Stimulated activated CD8-positive, alpha-beta memory T cell treated with anti-CD3 and anti-CD28 coated beads, Interleukin-4, amount 100 ng/mL, for 1 hour (primary cell): Measurements from ENCODE around the gene JAKMIP2.
"Not testable (repeated sequence)": the region's sequence is repeated elsewhere in the genome, so short reads cannot be mapped to it uniquely, and the experiment has no call there.

ENCODE experiments used
- DNase-seq, 2 donors: peaks; one replicate each; pipeline ENCODE4 v3.0.0-alpha.2; 2020; ENCODE audit warnings: low read depth in 2 of 2, low spot score in 1 of 2

The JAKMIP2 gene

DNA sequence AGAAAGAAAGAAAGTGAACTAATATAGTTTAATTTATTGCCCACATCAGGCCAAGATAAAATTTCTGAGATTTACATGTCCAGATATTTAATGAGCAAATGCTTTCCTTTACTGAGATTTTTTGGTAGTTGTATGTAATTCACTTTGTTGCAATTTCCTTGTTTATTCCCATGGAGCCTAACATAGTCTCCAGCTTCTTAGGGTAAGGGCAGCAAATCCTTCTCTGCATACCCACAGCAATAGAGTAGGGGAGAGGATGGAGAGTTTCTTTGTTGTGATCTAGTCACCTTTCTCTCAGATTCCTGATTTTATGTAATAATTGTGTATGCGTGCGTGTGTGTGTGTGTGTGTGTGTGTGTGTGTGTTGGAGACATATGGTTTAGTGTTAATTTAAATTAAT lies 221.1 kb downstream of the JAKMIP2 start:
- no peak for DNase-seq

DNA sequence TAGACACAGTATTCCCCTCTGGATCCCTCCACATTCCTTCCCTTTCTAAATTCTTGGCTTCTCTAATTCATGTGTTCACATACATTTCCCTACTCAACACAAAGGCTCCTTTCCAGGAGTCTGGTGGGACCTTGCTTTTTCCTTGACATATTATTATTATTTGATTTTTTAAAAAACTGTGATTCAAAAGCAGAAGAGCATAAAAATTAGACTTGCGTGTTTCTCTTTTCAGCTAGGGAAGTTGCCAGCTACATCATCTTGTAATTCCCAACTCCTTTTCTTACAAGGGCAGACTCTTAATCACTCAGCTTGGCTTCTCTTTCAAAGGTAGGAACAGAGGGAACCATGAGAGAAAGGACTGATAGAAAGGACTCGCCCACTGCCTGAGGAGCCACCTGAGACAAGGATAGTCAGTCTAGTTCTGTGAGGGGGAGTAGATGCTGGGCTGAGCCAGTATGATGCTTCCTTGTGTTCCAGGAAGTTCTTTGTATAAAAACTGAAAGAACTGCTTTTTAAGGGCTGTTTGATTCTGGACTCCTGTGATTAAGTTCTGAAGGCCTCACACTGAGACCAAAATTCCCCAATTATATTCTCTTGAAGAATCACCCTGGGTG lies 221.7 kb downstream of the JAKMIP2 start:
- no peak for DNase-seq

DNA sequence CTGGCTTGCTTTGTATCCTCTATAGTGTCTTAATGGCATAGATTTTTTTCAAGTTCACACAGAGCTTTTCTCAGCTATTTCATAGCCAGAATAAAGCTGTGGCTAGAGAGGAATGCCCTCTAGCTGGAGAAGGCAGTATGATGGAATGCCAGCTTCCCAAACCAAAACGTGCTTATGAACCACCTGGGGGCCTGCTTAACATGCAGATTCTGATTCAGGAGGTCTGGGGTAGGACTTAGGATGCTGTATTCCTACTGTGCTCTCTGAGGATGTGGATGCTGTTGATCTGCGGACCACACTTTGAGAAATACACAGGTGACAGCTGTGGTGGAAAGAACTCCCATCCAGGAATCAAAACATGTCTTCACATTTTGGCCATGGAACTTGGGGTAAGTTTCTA lies 222.8 kb downstream of the JAKMIP2 start:
- no peak for DNase-seq

DNA sequence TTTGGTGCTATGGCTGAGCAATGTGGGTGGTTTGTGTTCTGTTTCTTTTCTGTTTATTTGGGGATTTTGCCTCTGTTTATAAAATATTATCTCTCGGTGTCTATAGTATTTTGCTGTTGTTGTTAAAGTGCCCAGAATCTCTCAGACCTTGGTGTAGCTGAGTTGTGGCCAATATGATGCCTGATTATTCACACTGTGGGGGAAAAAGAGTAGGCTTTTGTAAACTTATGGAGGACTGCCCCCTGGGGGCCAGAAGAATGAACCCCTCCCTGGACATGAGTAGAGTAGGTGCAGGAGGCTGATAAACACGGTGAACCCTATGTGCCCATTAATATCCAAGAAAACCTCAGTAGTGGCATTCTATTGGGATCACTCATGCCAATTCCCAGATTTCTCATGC lies 223.7 kb downstream of the JAKMIP2 start:
- DNase-seq, result no peak

GRCh38 chr5:147557876-147558745 lies 224.4 kb downstream of the JAKMIP2 start:
- DNase-seq, result no peak

DNA sequence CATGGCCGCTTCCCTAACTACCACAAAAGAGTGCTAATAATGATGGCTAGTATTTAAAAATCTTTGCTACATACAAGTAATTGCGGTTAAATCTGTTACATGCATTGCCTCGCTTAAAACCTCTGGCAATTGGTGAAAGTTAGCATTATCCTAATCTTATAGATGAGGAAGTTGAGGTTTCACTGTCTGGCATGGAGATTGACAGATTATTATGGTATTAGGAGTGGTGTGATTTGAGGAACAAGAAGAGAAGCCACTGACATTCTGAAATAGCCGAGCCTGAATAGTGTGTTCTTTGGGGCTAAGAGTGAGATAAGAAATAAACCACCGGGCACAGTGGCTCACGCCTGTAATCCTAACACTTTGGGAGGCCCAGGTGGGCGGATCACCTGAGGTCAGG lies 227.4 kb downstream of the JAKMIP2 start:
- DNase-seq, result no peak

DNA sequence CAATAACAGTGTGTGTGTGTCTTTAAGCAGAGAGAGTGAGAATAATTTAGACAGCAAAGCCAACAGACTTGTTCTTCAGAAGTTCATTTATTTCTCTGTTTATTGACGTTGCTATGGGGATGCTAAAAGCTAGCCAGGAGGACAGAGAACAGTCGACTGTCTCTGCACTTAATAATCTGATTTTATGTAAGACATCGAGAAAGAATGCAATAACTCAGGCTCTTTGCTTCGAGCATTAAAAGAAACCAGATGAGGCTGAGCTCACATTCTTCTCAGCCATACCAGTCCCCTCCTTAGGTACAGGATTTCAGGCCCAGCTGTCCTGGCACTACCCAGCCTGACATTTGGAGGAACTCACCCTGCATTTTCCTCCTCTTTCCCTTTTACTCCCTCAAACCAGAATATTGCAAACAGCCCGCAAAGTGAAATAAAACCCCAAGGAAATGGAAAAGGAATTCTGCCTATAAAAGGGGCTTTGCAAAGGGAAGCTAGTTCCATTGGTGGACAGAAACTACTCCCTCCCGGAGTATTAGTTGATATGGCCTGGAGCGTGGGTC lies 228.2 kb downstream of the JAKMIP2 start:
- no peak for DNase-seq

DNA sequence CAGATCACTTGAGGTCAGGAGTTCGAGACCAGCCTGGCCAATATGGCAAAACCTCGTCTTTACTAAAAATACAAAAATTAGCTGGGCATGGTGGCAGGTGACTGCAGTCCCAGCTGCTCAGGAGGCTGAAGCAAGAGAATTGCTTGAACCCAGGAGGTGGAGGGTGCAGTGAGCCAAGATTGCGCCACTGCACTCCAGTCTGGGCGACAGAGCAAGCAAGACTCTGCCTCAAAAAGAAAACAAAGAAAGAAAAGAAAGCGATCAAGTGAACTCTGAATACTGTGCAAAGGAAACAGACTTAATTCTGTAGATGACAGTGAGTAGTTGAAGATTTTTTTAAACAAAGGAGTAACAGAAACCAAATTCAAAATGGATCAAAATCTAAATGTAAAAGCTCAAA lies 228.7 kb downstream of the JAKMIP2 start:
- DNase-seq, result not testable (repeated sequence)

GRCh38 chr5:147552897-147553296 lies 229.6 kb downstream of the JAKMIP2 start:
- no peak for DNase-seq

- DNase-seq, result no peak
Observed at GRCh38 chr5:147551677-147552076, 230.9 kb downstream of the JAKMIP2 start.

GRCh38 chr5:147547730-147548129 lies 234.8 kb downstream of the JAKMIP2 start:
- DNase-seq, result no peak

GRCh38 chr5:147544556-147544955 lies 238.0 kb downstream of the JAKMIP2 start:
- no peak for DNase-seq

DNA sequence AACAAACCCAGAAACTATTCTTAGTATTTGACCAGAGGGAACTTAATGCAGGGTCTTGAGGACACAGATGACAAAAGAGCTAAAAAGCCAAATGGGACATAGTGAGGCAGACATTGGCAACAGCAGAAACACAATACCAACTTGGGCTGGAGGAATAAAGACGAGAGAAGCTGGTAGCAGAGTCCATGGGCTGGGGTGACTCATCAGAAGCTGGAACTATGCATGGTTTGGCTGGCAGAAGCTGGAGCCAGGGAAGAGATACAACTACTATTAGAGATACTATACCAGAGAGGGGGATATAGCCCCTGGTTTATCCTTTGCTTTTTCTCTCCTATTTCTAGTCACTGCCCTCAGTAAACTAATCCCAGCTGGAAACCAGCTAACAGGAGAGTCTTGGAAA lies 243.5 kb downstream of the JAKMIP2 start:
- DNase-seq, result no peak

GRCh38 chr5:147538236-147538635 lies 244.3 kb downstream of the JAKMIP2 start:
- DNase-seq, result no peak
